Esophagus mucosa (tissue), 1 donor: ENCODE measurements around the gene HOXC6. TPM values are rescaled to one million over a fixed set of nuclear protein-coding genes. Genes with fewer than 3 reads are reported as not detected.
A peak's percentile ranks its signal among the peaks of the same experiment; 100 is the strongest.

Experiments used
- ATAC-seq: fragments of 200-7000 bp; cut with Tn5 transposase; one replicate; pipeline ENCODE4 v1.9.1; 2020
- total RNA-seq: library from RNA; stranded (reverse); gene quantifications from one replicate; pipeline ENCODE4 v1.2.4, GENCODE V29; 2023
- donor health status: DM: yes; HTN: yes; CAD: no.

HOXC6 gene
- total RNA-seq, 1 donor from 2014 or later: 1.6 TPM

DNA sequence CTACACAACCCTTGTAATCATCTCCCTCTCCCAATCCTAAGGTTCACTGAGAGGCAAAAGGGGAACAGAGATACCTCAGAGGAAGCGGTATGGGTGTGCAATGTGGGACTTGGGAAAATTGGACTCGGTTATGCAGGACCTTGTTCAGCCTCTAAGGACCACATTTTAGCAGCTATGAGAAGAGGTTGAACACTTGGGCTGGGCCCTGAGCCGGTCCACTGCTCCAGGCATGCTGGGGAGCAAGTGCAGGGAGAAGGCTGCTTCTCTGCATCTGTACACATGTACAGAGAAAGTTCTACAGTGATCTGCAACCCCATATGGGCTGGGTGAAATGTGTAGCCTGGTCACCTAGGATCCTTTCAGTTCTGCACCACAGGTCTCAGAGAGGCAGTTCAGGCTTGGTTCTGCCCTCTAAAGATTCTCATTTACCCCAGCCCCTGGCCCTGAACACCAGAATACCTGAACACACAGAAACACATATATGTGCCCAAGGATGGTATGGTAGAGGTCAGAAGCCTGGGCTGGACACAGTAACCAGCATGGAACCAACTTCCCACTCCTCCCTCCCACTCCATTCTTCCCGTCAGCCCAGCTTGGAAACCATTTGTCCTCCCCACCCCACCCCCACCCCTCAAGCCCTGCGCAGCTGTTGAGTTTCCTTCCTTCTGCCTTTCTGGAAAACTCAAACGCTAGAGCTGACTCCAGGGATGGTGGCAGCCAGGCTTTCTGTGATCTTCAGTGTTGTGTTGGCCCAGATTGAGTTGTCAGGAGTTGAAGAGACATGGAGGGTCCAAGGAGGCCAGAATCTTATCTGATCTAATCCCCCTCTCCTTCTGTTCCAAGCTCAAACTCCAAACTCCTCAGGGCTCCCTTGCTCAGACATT is 15.0 kb downstream of the HOXC6 start:
- ATAC-seq: no peak

DNA sequence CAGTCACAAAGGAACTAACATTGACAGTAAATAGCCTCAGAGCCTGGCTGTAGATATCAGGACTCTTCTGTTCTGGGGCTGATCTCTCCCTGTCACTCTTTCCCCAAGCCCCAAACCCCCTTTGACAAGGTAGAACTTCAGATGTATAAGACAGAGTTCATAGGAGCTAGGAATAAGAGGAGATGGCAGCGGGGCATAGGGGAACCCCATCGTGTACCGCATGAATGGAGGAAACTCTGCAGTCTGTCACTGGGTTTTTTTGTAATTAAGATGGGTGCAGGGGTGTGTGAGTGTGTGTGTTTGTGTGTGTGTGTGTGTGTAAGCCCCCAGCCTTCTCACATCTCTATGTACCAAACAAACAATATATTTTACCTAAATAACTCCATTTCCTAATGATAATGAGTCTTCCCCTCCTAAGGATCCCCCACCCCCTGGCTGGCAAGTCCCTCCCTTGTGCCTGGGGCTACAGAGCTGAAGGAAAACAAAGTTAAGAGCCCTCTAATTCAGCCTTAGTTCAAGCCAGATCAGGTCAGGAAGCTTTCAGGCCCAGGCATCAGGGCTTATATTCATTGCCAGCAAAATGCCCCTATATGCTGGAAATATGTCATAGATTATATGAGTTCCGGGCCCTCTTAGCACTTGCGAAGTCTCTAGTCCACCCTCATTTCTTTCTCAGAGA is 16.3 kb downstream of the HOXC6 start:
- no peak for ATAC-seq

DNA sequence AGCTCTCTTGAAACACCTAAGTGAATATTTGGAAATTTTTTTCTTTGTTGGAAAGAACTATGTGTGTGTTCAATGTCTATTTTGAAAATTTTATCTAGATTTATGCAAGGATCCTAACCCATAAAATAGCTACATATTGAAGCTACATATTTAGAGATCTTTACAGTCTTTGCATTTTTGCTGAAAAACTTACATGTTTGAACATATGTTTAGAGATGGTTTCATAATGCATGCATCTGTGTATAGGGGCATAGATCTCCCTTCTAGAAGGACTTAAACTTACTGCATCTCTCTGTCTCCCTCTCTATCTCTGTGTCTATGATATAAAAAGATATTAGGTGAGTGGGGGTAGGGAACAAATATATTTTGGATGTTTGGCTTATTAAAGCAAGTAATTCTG is 17.2 kb downstream of the HOXC6 start:
- no peak for ATAC-seq

- no peak for ATAC-seq
Measured at GRCh38 chr12:54045868-54046521, 17.8 kb downstream of the HOXC6 start.

- peak; percentile 39 for ATAC-seq
Measured at GRCh38 chr12:54046809-54047159, 18.5 kb downstream of the HOXC6 start.

- ATAC-seq: peak; percentile 43
Measured at GRCh38 chr12:54047160-54047963, 19.1 kb downstream of the HOXC6 start.

DNA sequence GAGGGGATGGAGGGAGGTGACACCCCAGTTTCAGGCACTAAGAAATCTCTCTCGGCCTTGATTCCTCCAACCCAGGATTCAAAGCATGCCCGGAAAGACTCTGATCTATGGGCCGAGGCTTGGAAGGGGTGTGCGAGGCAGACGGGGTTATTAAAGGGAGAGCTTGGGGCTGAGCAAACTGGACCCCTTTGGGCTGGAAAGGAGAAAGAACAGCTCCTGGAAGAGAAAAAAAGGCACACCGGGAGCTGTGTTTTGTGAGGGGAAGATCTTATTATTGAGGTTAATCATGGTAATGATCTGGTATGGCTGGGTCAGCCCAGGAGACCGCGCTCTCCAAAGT is 19.7 kb downstream of the HOXC6 start:
- no peak for ATAC-seq

DNA sequence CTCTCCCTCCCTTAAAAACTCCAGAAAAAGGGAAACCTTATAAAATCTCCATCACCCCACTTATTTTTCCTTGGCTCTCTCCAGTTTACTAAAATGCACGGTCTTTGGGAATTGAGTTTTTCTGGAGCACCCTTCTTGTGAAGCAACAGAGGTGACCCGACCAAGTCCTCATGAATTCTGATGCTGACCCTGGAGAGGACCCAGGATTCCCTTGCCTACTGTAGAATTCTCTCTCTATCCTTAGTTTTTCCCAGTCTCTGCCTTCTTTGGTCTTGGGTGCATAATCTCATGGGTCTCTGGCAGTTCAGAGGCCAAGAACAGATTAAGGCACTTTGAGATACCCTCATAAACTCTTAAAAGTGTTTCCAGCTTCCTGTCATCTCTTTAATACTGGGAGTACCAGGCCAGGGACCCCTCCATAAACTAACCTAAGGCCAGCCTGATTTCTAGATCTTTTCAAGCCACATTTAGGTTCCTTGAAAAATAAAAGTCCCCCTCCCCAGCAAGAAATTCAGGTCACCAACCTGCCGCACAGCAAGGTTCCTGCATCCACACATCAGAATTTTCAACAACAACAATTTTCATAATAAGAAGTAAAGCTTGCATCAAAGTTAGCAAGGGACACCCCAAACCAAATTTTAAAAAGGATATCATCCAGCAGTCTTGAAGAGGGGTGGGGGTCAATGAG is 20.3 kb downstream of the HOXC6 start:
- no peak for ATAC-seq

DNA sequence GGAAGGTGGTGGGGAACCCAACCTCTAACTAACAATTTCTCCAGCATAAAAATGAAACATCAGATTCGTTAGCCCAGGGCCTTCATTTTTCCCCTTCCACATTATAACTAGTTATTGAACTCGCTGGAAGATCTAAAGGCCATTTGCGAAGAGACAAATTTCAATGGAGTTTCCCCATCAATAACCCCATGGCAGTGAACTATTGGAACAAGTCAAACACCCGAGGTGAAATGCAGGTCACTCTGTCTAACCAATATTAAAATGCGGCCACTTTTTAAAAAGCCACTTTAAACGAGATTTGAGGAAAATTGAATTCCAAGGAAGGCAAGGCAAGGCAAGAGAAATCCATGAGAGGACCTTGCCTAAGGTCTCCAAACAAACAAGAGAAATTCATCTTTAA is 20.9 kb downstream of the HOXC6 start:
- ATAC-seq: no peak

GRCh38 chr12:54050482-54050810 is 22.2 kb downstream of the HOXC6 start:
- ATAC-seq: no peak

DNA sequence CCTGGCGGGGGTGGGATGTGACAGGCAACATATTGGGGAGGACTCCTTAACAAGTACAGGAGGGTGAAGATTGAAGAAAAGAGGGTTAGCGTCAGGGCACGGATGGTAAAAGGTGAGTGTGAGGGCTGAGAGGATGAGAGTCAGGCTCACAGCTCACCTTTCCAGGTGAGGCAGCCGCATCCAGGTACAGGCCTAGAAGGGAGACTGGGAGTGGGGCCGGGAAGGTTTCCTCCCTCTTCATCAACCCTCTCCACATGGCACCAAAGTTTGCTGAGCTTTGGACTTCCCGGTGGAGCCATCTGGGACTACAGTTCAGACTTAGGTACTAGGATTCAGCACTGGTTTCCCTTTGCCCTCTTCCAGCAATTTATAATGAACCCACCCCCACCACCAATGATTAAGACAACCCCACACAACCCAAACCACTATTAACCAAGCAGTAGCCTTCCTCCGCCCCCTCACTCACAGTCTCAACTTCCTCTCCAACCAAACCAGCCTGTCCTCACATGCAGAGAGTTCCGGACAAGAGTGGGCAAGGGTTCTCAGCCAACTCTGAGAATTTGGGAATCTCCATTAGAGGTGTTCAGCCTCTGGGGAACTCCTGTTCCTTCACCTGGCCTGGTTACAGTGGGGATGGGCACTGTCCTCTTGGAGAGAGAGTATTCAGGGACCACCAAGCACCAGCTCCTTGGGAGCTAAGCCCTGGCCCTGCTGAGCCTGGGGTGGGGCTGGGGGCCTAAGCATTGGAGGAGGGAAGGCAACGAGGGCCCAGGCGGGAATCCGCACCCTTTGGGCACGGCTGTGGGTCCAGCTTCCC is 23.0 kb downstream of the HOXC6 start:
- ATAC-seq: peak; percentile 39

GRCh38 chr12:54051874-54052437 is 23.7 kb downstream of the HOXC6 start:
- ATAC-seq: no peak

DNA sequence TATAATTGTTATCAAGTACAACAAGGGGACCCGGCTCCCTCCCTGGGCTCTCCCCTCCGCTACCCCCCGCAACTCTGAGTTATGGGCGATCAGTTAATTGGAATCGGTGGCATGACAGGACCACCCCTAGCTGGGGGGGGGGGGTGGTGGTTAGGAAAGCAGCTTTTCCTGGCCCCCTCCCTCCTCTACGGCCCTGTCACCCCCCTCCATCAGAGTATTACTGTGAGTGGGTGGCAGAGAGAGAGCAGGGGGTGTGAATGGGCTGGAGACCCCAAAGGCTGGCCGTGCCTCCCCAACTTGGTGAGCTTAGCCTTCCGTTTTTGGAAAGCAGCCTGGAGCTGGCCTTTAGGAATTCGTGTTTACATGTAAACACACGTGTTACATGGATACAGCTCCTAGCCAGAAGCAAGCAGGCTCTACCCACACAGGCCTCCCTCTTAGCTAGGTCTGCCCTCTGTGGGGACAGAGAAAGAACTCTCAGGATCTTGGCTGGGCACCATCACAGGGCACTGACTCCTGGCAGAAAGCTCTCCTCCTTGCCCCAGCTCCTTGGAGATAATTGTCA is 24.3 kb downstream of the HOXC6 start:
- peak; percentile 24 for ATAC-seq

DNA sequence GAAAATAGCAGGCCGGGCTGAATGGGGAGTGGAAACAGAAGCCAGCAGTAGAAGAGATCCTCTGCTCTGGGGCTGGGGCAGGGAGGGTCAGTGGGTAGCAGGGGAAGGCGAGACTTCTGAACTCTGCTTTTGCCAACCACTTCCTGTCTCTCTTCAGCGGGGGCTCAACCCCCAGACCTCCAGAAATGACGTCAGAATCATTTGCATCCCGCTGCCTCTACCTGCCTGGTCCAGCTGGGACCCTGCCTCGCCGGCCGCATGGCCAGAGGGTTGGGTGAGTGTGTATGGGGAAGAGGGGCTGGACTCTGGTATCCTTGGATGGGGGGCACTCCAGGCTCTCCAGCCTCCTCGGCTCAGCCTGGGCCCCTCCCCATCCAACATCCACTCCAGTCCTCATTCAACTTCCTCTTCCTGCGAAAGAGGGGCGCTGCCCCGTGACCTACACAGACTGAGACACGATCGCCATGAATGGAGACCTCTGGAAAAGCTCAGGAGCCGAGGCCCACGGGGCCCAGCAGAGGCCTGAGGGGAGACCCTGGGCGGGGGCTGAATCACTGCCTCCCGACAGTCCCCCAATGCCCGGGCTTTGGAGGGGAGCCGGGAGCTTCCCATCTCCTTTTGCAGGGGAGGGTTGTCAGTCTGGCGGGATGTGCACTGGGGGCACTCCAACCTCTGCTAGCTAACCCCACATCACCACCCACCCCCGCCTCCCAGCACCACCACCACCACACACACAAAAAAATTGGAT is 24.9 kb downstream of the HOXC6 start:
- ATAC-seq: peak; percentile 28

DNA sequence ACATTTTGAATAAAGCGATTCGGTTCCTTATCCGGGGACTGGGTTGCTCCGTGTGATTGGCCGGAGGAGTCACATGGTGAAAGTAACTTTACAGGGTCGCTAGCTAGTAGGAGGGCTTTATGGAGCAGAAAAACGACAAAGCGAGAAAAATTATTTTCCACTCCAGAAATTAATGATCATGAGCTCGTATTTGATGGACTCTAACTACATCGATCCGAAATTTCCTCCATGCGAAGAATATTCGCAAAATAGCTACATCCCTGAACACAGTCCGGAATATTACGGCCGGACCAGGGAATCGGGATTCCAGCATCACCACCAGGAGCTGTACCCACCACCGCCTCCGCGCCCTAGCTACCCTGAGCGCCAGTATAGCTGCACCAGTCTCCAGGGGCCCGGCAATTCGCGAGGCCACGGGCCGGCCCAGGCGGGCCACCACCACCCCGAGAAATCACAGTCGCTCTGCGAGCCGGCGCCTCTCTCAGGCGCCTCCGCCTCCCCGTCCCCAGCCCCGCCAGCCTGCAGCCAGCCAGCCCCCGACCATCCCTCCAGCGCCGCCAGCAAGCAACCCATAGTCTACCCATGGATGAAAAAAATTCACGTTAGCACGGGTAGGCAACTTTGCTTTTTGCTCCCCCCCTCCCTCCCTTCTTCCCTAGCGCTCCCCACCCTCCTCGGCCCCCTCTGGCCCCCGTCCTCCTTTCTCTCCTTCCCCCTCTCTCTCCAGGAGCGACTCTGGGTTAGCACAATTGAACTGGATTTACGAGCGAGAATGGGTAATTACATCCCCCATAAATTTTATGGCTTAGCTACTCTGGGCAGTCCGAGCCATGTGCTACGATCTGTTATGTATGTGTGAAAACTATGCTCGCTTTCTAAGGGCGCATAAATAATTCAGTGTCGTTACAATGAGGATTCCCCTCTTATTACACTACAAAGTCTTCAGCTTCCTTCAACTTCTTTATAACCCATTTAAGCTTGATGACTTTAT is 25.8 kb downstream of the HOXC6 start, which contains the start of gene HOXC4:
HOXC4 (plus strand) TSS at position 85 of the 991 bp plus-strand sequence; CDS start at position 173, 88 bp downstream.
- ATAC-seq: peak; percentile 41

DNA sequence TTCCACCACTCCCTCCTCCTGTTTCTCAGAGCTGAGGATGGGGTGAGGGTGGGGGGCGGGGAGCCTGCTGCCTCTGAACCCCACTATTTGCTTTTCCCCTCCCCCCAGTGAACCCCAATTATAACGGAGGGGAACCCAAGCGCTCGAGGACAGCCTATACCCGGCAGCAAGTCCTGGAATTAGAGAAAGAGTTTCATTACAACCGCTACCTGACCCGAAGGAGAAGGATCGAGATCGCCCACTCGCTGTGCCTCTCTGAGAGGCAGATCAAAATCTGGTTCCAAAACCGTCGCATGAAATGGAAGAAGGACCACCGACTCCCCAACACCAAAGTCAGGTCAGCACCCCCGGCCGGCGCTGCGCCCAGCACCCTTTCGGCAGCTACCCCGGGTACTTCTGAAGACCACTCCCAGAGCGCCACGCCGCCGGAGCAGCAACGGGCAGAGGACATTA is 26.5 kb downstream of the HOXC6 start:
- no peak for ATAC-seq

DNA sequence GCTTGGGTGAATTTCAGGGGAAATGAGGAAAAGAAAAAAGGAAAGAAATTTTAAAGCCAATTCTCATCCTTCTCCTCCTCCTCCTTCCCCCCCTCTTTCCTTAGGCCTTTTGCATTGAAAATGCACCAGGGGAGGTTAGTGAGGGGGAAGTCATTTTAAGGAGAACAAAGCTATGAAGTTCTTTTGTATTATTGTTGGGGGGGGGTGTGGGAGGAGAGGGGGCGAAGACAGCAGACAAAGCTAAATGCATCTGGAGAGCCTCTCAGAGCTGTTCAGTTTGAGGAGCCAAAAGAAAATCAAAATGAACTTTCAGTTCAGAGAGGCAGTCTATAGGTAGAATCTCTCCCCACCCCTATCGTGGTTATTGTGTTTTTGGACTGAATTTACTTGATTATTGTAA is 27.3 kb downstream of the HOXC6 start:
- no peak for ATAC-seq

DNA sequence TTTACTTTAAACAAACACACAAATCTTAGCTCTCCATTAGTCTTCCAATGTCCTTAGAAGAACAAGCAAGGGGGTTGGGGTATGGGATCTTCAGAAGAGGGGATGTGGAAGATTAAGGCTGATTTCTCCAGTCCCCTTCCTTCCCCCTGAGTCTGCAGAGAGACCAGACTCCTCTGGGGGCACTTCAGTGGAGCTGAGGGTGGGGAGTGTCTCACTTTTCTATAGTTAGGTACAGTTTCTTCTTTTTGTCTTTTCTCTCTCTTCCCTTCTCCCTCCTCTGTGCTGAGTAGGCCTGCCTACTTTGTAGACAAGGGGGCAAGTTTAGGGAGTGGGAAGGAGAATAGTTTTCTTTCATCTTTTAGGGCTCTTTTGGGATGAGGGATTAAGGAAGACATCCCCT is 27.9 kb downstream of the HOXC6 start:
- no peak for ATAC-seq
